Stimulated activated CD8-positive, alpha-beta memory T cell treated with anti-CD3 and anti-CD28 coated beads, Interleukin-12 subunit alpha, Interleukin-12 subunit beta, amount 100 ng/mL, for 1 hour (primary cell): ENCODE results near the gene NELFB.
A peak's percentile ranks its signal among the peaks of the same experiment; 100 is the strongest.

Source experiments
- DNase-seq: peaks from one replicate; pipeline ENCODE4 v3.0.0-alpha.2; 2020; ENCODE audit warnings: low read depth

The NELFB gene

DNA sequence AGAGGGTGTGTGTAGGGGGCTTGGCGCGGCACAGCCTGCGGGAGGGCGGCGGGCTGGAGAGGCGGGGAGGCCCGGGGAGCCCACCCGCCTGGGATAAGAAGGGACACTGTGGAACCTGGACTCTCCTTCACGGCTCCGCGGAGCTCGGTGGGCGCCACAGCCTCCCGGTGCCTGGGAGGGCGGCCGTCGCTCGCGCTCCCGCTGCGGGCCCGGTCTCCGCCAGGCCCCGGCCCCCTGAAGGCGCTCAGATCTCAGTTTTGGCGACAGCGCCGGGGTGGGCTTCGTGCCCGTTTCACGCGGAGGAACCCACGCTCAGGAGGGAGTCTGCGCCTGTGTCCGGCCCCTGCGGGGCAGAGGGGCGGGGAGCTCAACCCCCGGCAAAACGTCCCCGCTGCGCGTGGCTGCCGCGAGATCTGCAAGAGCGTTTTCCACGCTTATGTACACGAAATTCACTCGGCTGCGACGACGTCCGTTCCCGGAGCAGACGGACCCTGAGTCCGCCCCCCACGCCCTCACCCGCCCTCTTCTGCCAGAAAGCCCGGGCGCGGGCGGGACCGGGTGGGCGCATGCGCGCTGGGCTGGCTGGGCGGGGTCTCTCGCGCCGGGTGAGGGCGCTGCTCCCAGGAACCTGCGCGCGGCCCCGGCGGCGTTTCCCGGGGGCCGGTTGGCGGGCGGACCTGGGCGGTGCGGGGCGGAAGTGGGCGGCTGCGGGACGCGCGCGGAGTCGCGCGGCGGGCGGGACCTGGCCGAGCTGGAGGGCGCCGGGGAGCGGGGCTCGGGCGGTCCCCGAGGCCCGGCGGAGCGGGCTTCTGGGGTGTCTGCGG is at the start of gene NELFB:
Gene NELFB, plus strand, starts transcription at position 704 of the 824 bp plus-strand sequence.
- DNase-seq: peak; percentile 95

- no peak for DNase-seq
Observed at GRCh38 chr9:137206602-137207001, 48.5 kb upstream of the NELFB start.

- DNase-seq: no peak
Observed at GRCh38 chr9:137211532-137211931, 43.6 kb upstream of the NELFB start.

DNA sequence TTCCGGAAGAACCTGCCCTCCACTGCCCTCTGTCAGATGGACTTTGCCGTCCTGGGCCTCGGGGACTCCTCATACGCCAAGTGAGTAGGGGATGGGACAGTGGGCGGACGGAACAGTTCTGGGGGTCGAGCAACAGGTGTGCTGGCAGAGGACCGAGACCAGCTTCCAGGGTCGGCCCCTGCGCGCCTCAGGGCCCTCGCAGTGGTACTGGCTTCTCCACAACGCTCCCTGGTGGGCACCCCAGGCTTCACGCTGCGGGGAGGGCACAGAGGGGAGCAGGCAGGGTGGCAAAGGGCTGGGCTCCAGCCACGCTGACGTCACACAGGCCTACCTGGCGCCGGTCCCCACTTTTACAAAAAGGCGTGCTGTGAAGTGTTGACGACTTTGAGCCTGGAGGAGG is 42.6 kb upstream of the NELFB start:
- DNase-seq: no peak

DNA sequence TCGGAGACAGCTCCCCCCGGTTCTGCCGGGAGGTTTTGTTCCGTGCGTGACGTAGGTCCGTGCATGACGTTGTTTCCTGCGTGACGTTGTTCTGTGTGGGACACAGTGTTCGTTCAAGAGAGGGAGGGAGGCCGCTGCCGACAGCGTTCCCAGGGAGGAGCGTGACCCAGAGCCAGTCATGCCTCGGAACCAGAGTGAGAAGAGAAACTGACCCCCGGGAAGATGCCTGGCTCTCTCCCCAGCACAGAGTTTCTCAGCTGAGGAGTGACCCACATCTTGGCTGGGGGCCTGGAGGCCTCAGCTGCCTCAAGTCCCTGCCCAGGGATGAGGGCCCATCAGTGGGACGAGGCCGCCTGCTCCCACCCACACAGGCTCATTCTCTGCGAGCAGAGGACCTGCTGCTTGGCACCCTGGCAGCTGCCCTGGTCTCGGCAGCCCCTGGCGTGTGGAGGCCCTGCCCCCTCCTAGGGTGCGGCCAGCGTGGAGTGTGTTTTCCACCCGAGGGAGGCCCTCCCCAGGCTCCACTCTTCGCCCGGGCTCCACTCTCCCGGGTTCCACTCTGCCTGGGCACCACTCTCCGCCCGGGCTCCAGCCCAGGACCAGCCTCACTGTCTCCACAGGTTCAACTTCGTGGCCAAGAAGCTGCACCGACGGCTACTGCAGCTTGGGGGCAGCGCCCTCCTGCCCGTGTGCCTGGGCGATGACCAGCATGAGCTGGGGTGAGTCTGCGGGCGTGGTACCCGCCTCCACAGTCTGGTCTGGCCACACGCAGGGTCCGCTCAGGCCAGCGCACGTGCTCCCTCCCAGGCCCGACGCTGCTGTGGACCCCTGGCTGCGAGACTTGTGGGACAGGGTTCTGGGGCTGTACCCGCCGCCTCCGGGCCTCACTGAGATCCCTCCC is 41.7 kb upstream of the NELFB start:
- no peak for DNase-seq

DNA sequence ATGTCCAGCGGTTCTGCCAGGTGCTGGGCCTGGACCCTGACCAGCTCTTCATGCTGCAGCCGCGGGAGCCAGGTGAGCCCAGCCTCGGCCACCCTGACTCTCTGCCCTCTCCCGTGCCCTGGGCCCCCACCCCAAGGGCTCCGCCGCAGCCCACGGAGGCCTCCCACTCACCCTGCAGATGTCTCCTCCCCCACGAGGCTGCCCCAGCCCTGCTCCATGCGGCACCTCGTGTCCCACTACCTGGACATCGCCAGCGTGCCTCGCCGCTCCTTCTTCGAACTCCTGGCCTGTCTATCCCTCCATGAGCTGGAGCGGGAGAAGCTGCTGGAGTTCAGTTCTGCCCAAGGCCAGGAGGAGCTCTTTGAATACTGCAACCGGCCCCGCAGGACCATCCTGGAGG is 40.5 kb upstream of the NELFB start:
- no peak for DNase-seq

DNA sequence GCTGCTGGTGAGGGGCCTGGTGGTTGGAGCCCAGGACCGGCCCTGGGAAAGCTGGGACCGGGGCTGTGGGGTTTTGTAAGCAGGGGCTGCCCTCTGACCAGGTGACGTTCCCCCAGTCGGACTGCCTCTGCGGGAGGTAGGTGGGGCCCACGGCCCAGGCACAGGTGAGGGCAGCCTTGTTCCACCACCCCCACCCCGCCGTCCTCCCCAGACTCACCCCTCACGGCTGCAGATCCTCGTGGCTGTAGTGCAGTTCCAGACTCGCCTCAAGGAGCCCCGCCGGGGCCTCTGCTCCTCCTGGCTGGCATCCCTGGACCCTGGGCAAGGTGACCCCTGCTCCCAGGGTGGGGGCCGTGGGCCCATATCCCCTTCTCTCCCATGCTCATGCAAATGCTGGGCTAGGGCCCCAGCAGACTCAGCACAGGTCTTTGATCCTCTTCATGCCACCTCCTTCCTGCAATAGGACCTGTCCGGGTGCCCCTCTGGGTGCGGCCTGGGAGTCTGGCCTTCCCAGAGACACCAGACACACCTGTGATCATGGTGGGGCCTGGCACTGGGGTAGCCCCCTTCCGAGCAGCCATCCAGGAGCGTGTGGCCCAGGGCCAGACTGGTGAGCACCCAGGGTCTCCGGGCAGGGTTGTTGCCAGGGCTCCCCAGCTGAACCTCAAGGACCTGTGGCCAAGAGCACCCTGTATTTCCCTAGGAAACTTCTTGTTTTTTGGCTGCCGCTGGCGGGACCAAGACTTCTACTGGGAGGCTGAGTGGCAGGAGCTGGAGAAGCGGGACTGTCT is 39.7 kb upstream of the NELFB start:
- no peak for DNase-seq

DNA sequence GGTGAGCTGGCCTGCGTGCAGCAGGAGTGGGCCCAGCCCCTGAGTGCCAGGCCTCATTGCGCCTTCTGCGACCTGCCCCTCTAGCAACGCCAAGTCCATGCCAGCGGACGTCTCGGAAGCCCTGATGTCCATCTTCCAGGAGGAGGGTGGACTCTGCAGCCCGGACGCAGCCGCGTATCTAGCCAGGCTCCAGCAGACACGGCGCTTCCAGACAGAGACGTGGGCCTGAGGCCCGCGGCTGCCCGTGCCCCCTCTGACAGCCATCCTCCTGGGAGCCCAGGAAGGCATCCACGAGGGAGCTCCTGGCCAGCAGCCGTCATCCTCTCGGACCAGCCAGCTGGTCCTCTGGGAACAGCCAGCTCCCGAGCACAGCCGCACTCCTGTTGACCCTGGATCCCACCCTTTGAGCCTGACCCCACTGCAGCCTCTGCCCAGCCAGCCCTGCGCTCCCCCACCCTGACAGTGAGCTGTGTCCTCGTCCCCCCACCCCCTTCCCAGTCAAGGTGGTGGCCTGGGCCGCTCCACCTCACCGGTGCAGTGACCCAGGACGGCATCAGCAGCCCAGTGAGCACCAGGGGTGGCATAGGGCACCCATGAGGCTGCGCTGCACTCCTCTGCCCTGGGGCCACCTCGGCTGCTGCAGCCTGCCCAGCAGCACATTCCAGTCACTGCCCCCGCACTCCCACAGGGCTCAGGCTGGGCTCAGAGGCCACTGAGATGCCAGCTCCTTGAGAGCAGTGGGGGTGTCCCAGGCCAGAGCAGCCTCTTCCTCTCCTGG is 38.8 kb upstream of the NELFB start:
- no peak for DNase-seq

- DNase-seq: no peak
Observed at GRCh38 chr9:137217276-137218211, 37.6 kb upstream of the NELFB start.

DNA sequence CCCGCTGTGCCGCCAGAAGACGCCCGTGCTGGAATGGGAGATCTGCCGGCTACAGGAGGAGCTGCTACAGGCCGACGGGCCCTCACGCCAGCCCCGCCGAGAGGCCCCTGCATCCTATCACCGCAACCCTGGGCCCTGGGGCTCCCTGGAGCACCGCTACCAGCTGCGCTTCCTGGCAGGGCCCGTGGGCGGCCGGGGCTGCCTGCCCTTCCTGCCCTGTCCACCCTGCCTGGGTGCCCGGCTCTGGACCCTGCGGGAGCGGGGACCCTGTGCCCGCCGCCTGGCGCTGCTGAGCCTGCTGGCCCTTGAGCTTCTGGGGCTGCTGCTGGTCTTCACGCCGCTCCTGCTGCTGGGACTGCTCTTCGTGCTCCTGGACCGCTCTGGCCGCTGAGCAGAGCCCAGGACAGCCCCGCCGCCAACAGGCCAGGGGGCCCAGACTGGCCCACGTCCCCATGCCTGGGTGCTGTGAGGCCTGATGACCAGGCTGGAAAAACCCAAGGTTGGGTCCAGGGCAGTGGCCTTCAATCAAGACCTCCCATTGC is 36.8 kb upstream of the NELFB start:
- no peak for DNase-seq

GRCh38 chr9:137218754-137219271 is 36.3 kb upstream of the NELFB start:
- DNase-seq: no peak

DNA sequence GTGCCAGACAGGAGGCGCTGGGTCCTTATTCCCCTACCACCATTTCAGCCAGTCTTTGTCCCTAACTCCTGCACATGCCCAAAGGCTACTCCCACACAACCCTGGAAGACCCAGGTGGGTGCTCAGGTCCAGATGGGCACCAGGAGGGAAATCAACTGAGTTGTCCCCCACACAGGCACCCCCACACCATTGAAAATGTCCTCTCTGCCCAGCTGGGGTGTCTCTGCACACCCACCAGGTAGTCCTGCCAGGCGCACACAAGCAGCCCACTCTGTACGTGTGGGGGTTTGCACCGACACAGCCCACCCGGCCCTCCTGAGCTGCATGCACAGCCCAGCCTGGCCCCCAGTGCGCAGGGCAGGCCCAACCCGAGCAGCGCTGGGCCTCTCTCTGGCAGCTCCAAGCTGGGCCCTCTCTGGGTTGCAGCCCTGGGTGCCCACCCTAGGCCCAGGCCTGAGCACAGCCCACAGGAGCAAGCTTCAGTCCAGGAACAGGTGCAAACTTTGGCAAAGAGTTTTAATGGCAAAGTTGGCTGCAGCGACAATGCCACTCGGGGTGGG is 35.3 kb upstream of the NELFB start:
- DNase-seq: no peak

GRCh38 chr9:137220317-137221094 is 34.6 kb upstream of the NELFB start:
- DNase-seq: no peak

GRCh38 chr9:137221095-137221505 is 34.0 kb upstream of the NELFB start:
- DNase-seq: no peak

DNA sequence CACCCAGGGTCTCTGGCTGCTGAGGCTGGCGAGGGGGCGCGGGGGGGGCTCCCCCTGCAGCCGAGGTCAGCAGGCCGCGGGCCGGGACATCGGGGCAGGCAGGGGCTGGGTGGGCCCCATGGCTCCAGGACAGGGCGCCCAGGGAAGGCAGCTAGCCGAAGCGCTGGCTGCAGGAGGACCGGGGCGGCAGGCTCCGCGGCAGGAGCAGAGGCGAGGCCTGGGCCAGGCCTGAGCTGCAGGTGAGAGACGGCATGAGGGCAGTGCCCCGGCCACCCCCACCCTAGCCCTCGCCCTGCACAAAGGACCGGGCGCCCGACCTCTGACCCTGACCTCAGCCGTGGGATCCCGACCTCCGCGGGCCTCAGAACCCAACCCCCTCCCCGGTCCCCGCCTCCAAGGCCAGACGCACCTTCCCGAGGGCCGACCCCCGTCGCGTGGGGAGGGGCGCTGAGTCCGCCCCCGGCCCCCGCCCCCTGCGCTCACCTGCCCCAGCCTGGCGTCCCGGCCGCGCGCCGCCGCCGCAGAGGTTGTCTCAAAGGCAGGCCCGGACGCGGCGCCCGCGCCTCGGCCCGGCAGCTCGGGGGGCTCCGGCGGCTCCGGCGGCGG is 33.5 kb upstream of the NELFB start:
- no peak for DNase-seq

- no peak for DNase-seq
Observed at GRCh38 chr9:137222190-137223077, 32.7 kb upstream of the NELFB start, which contains the start of gene RNF208. TSS of gene RNF208 (minus strand) at chr9:137222240. CDS start at chr9:137221212, 1,028 bp downstream.
